Measurements from ENCODE around the gene ERV3-1.
"Not testable (repeated sequence)": the region's sequence is repeated elsewhere in the genome, so short reads cannot be mapped to it uniquely, and the experiment has no call there.

ERV3-1 gene

DNA sequence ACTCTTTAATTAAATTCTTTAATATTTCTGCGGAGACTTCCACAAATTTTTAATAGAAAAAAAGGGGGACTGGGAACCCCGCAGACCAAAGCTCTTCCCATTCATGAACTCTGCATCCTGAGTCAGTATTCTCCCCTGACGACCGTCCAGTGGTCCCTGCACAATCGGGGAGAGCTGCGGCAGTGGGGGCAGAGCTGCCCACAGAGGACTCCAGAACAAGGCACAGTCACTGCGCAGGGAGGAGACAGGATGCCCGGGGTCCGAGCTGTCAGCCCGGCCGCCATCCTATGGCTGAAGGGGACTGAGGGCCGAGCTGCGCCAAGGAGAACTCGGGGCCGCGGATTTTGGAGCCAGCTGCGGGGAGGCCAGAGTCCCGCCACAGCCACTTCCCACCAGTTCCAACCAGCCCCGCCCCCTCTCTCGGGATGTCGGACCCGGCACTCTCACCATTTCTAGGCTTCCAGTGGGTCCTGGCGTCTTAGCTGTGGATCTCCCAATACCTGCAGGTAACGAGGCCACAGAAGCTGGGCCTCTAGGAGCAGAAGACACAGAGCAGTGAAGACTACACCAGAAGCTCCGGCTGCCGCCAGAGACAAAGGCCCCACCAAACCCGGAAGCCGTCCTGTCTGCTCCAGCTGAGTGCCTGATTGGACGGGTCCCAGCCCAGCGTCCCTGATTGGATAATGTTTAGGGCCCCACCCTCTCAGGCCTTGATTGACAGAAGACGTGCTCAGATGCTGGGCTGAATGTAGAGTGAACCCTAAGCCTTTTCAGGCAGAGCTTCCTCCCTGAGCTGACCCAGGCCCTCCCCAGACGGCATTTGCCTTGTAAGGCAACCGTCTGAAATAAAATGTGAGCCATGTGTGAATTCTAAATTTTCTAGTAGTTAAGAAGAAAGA, at the start of gene ERV3-1:
Gene ERV3-1 (minus strand): TSS at position 594 of the 899 bp plus-strand sequence. CDS start 13,661 bp downstream, outside the sequence.
- peak; percentile 79 to 90 for DNase-seq (ENCODE audit: low read depth in 2 of 2)

GRCh38 chr7:65055786-65056185, 49.3 kb upstream of the ERV3-1 start:
- DNase-seq (ENCODE audit: low read depth in 2 of 2): not testable (repeated sequence)

DNA sequence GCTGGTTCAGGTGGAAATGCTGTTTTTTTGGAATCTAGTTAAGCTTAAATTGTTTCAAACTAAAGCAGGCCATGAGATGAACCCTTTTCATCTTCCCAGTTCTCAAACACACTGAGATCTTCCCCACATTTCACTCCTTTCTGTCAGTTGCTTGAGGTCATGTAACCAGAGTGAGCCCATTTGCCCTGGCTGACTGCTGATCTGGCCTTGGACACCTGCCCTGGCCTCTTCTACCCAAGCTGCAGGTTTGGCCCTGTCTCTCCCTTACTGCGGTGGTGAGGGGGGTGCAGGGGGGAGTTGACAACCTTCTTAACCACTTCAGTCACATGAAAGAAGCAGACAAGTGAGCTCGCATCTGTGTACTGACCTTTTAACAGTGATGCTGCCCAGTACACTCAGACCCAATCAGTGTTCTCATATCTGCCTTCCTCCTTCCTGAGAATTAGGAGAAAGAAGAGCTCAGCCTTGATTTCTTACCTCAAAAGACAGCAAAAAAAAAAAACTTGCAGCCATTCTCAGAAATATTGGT, 48.0 kb upstream of the ERV3-1 start:
- DNase-seq (ENCODE audit: low read depth in 2 of 2): not testable (repeated sequence)

DNA sequence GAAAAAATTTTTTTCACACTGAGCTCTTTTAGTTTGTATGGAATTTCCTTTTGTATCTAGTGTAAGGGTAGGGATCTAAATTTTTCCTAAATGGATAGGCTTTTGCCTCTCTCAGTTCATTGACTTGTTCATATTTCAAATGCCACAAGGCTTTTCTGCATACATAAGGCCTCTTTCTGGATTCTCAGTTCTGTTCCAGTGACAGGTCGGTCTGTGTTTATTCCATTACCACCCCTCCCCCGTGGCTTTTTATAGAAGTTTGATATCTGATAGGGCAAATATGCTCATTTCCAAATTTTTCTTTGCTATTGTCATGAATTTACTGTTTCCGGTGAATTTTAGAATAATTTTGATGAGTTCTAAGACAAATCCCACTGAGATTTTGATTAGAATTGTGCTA, 45.2 kb upstream of the ERV3-1 start:
- DNase-seq (ENCODE audit: low read depth in 2 of 2): not testable (repeated sequence)

- not testable (repeated sequence) for DNase-seq (ENCODE audit: low read depth in 2 of 2)
Measured at GRCh38 chr7:65051139-65051538, 44.7 kb upstream of the ERV3-1 start.

DNA sequence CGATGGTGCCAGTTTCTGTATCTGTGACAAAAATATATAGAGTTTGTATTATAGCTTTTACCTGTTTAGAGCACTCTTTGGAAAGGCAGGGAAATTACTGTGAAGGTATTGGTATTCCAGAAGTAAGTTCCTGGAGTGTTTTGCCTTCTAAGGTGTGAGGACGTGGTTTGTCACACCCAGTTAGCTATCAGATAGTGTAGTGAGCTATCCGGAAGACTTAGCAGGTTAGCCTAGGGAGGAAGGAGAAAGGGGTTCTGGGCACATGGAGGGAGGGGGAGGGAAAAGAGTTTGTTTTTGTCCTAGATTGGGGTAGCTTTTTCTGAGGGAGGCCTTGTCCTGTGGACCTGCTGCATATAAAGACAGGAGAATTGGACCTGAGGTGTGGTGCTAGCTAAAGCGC, 39.8 kb upstream of the ERV3-1 start:
- not testable (repeated sequence) for DNase-seq (ENCODE audit: low read depth in 2 of 2)

DNA sequence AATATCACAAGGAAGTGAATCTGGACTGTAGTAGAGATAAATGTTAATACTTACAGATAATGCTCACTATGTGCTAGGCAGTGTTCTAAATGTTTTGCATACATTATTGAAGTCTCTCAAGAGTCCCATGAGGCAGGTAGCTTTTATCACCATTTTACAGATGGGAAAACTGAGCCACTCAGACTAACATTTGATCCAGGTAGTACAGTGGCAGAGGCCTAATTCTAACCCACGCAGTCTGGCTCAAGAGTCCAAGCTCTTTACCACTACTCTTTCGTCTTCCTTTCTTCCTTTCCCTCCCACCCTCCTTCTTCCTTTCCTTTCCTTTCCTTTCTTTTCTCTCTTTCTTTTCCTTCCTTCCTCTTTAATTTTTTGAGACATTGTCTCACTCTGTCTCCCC, 39.1 kb upstream of the ERV3-1 start:
- DNase-seq (ENCODE audit: low read depth in 2 of 2): not testable (repeated sequence)

GRCh38 chr7:65038767-65039166, 32.3 kb upstream of the ERV3-1 start:
- DNase-seq (ENCODE audit: low read depth in 2 of 2): not testable (repeated sequence)

DNA sequence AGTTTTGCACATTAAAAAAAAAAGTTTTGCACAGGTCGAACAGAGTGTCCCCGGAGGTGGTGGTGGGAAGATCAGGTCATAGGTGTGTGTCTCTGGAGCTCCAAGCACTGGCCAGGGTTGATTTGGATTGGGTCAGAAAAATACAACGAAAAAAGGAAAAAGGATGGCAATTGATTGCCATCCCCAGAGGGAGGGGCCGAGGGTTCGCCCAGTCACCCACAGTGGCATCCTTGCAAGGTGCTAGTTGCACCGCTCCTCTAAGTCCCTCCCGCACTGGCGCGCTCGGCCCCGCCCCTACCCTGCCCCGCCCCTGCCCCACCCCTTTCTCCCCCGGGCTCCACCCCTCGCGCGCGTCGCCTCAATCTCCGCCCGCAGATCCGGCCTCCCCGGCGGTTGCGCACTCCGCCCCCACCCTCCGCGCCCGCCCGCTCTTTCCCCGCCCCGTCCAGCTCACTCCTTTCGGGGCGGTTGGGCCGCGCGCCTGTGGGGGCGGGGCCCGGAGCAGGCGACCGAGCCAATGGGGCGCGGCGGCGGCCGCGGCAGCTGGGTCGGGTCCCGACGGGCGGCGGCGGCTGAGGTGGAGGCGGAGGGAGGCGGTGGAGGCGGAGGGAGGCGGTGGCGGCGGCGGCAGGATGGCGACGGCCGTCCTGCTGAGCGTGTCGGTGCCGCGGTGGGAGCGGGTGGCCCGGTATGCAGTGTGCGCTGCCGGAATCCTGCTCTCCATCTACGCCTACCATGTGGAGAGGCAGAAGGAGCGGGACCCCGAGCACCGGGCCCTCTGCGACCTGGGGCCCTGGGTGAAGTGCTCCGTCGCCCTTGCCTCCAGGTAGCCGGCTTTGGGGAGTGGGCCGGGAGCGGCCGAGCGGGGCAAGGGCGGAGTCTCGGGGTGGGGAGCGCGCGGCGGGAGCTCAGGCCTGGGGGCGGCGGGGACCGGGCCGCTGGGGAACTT, 31.5 kb upstream of the ERV3-1 start:
- peak; percentile 82 to 93 for DNase-seq (ENCODE audit: low read depth in 2 of 2)

DNA sequence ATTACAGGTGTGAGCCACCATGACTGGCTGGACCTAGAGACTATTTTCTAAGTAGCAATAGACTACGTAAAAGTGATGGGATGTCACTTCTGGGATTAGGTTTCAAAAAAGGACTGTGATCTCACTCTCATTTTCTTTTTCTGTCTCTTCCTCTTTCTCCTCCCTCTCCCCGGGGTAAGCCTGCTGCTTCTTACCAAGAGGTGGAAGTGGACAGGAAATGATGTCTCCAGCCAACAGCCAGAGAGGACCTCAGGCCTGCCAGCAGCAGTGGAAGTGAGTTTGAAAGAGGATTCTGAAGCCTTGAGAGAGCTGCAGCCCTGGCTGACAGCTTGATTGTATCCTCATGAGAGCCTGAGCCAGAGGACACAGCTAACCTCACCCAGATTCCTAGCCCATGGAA, 30.0 kb upstream of the ERV3-1 start:
- not testable (repeated sequence) for DNase-seq (ENCODE audit: low read depth in 2 of 2)

GRCh38 chr7:65035469-65035868, 29.0 kb upstream of the ERV3-1 start:
- not testable (repeated sequence) for DNase-seq (ENCODE audit: low read depth in 2 of 2)

- not testable (repeated sequence) for DNase-seq (ENCODE audit: low read depth in 2 of 2)
Measured at GRCh38 chr7:65034120-65034782, 27.8 kb upstream of the ERV3-1 start.

GRCh38 chr7:65033391-65033790, 26.9 kb upstream of the ERV3-1 start:
- not testable (repeated sequence) for DNase-seq (ENCODE audit: low read depth in 2 of 2)

- not testable (repeated sequence) for DNase-seq (ENCODE audit: low read depth in 2 of 2)
Measured at GRCh38 chr7:65025023-65025422, 18.5 kb upstream of the ERV3-1 start.

- DNase-seq (ENCODE audit: low read depth in 2 of 2): not testable (repeated sequence)
Measured at GRCh38 chr7:65020978-65021377, 14.5 kb upstream of the ERV3-1 start.

DNA sequence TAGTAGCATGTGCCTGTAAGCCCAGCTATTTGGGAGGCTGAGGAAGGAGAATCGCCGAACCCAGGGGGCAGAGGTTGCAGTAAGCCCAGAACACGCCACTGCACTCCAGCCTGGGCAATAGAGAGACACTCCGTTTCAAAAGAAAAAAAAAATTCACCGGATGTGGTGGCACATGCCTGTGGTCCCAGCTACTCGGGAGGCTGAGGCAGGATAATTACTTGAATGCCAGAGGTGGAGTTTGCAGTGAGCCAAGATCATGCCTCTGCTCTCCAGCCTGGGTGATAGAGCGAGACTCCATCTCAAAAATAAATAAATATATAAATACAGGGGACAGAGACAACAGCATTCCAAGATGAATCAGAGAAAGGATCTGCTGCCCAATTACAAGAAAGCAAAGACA, 3.4 kb upstream of the ERV3-1 start:
- DNase-seq (ENCODE audit: low read depth in 2 of 2): not testable (repeated sequence)

DNA sequence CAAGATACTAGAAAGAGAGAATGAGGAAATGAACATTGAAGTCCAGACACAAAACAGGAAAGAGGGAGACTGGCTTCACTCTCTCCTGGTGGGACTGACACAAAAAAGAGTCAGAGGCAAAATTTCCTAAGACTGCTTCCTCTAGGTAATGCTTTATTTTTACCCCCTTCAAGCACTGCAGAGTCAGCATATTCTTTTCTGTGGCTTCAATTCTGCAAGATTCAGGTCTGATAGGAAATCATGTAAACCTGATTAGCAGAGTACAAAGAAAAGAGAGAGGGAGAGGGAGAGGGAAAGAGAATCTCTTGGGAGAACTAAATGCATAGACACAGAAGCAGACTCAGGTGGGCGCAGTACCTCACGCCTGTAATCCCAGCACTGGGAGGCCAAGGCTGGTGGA, 2.9 kb upstream of the ERV3-1 start:
- not testable (repeated sequence) for DNase-seq (ENCODE audit: low read depth in 2 of 2)

DNA sequence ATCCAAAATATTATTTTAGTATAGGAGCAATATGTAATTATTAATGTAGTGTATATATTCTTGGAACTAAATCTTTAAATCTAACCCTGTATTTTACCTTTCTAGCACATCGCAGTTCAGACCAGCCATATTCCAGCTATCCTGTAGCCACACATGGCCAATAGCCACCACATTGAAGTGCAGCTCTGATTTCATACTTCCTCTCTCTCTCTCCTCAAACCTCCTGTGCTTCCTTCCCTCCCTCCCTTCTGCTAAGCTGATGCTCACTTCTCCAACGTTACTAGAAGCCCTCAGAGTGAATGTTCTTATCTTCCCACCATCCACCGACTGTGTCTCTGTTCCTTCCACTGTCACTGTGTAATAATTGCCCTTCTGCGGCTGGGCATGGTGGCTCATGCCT, 549 bp upstream of the ERV3-1 start:
- DNase-seq (ENCODE audit: low read depth in 2 of 2): not testable (repeated sequence)

DNA sequence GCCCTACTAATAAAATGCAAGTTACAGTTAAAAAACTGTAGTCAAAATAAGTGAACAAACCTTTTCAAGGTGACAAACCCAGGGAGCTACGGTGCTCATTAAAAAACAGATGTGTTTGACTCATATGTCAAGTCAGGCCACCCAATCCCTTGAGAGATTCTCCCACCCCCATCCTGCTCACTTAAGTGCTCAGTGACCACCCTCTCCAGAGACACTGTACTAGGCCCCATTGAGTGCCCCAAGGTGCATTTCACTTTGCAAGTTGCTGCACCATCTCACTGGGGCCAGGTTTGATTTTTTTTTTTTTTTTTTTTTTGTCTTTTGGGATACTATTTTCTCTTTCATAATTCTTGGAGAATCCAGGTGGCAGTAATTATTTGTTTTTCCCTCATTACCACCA, 1.9 kb downstream of the ERV3-1 start:
- DNase-seq (ENCODE audit: low read depth in 2 of 2): no peak

- DNase-seq (ENCODE audit: low read depth in 2 of 2): no peak
Measured at GRCh38 chr7:65002972-65003585, 3.4 kb downstream of the ERV3-1 start.

GRCh38 chr7:65001291-65001814, 5.1 kb downstream of the ERV3-1 start:
- DNase-seq (ENCODE audit: low read depth in 2 of 2): no peak
